Stimulated activated CD8-positive, alpha-beta memory T cell treated with anti-CD3 and anti-CD28 coated beads, Interleukin-15, amount 100 ng/mL, for 24 hours (primary cell): ENCODE data around the gene ARPC1B.
"Not testable (repeated sequence)": the region's sequence is repeated elsewhere in the genome, so short reads cannot be mapped to it uniquely, and the experiment has no call there.

ENCODE experiments used
- DNase-seq: peaks from one replicate; pipeline ENCODE4 v3.0.0-alpha.2; 2020; ENCODE audit warnings: low read depth

ARPC1B gene

GRCh38 chr7:99409806-99410205 is 35.3 kb downstream of the ARPC1B start:
- DNase-seq, result no peak

- no peak for DNase-seq
Observed at GRCh38 chr7:99410635-99411034, 36.1 kb downstream of the ARPC1B start.

GRCh38 chr7:99415513-99416127 is 41.1 kb downstream of the ARPC1B start:
- not testable (repeated sequence) for DNase-seq

DNA sequence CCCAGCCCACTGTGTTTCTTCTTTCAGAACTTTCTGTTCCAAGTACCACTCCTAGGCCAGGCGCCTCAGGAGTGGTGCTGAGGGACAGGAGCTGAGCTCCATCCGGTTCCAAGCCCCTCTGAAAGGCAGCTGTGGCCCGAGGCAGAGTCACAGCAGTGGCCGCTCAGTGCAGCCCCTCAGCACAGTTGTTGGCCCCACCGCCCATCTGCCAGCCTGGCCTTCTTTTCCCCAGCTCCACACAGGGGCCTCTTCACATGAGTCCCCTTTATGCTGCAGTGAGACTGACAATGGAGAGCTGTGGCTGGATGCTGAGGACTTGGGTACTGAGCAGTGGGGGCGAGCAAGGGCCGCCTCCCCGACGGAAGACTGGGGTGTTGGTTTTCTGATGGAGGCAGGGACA is 43.7 kb downstream of the ARPC1B start:
- no peak for DNase-seq

- no peak for DNase-seq
Observed at GRCh38 chr7:99419323-99420021, 44.9 kb downstream of the ARPC1B start.

GRCh38 chr7:99420213-99420612 is 45.7 kb downstream of the ARPC1B start:
- DNase-seq, result no peak

DNA sequence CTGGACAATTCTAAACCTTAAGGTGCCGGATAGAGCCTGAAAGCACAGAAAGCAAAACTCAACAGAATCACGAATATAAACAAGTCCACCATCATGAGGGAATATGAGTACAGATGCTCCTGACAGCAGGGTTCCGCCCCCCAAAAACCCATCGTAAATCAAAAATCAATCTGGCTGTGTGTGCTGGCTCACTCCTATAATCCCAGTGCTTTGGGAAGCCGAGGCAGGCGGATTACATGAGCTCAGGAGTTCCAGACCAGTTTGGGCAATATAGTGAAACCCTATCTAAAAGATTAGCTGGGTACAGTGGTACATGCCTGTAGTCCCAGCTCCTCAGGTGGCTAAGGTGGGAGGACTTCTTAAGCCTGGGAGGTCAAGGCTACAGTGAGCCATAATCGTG is 46.5 kb downstream of the ARPC1B start:
- DNase-seq, result no peak

DNA sequence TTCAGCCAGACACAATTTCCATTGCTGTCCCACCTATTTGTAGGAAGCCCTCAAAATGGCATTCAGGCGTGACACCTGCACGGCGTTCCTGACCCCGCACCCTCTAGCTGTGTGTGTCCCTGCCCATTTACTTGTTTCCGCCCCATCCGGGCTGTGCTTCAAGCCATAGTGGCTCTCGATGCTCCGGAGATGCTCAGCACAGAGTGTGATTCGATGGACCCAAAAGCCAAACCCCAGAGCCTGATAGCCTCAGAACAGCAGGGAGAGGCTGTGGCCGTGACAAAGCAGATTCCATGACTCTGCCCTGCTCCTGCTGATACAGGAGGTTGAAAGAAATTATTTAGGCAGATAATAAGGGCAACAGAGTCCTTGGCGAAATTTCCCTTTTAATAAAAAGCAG is 47.7 kb downstream of the ARPC1B start:
- no peak for DNase-seq

DNA sequence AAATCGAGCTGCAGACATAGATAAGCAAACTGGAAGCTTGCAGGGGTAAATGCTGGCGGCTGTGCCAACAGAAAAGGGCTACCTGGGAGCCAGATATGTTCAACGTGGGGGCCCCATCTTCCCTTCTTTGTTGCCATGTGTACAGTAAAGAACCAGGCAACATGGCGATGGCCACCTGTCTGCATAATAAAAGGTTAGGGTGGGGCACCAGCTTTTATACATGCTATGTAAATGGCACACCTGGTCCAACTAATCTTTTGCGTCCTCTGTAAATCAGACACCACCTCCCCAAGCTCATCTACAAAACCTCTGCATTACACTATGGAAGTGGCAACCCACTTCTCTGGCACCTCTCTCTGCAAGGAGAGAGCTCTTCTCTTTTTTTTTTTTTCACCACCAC is 48.1 kb downstream of the ARPC1B start:
- DNase-seq, result no peak

GRCh38 chr7:99424932-99425730 is 50.6 kb downstream of the ARPC1B start:
- no peak for DNase-seq

DNA sequence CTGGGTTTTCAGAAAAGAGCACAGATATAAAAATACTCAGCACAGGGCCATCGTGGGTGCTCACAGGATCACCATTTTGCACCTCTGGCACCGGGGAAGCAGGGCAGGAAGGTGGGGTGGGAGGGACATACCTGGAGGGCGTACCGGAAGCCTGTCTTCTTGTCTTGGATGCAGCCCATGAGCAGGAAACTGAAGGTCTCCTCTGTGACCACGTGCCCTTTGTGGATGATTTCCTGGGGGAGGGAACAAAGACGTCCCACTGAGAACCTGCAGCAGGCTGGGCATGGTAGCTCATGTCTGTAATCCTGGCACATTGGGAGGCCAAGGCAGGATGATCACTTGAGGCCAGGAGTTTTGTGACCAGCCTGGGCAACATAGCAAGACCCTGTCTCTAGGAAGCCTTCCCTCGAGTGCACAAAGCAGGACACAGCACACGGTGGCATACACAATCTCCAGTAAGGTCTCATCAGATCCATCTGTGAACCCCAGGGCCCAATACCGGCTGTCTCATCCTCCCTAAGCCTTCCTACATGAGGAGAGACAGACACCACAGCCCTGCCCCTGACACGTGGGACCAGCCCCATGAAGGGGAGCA is 54.5 kb downstream of the ARPC1B start:
- DNase-seq, result no peak

DNA sequence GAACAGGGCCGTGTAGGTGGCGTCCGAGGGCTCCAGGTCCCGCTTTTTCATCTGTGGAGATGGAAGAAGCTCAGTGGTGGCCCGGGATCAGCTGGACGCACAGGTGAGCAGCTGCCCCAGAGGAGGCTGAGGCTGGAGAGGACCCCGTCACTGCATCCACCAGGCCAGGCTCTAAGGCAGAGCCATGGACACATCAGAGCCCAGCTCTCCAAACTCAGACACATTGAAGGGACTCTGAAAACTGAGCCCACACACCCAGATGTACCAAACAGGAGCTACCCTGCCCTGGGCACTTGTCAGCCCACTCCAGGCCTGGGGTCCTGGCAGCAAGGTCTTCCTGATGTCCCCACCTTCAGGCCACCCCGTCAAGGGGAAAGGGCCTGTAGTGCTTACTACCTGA is 55.2 kb downstream of the ARPC1B start:
- no peak for DNase-seq

DNA sequence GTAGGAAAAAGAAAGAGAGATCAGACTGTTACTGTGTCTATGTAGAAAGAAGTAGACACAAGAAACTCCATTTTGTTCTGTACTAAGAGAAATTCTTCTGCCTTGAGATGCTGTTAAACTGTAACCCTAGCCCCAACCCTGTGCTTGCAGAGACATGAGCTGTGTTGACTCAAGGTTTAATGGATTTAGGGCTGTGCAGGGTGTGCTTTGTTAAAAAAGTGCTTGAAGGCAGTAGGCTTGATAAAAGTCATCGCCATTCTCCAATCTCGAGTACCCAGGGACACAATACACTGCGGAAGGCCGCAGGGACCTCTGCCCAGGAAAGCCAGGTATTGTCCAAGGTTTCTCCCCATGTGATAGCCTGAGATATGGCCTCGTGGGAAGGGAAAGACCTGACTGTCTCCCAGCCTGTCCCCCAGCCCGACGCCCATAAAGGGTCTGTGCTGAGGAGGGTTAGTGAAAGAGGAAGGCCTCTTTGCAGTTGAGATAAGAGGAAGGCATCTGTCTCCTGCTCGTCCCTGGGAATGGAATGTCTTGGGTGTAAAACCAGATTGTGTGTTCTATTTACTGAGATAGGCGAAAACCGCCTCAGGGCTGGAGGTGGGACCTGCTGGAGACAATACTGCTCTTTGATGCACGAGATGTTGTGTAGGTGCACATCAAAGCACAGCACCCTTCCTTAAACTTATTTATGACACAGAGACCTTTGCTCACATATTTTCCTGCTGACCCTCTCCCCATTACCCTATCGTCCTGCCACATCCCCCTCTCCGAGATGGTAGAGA is 57.4 kb downstream of the ARPC1B start:
- not testable (repeated sequence) for DNase-seq

DNA sequence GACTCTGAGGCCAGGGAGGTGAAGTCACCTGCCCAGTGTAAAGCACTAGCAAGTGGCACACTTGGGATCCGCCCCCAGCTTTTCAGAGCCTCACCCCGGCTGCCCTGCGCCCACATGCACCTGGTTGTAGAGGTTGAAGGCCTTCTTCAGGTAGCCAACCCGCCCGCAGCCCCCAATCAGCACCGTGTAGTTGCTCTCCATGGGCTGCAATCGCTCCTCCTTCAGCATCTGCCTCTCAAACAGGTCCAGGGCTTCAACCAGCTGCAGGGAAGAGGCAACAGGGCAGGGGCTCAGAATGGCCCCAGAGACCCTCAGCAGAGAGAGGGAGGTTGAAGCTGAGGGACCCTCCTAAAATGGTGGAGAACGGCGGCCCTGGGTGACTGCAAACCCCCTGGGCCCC is 58.6 kb downstream of the ARPC1B start:
- DNase-seq, result no peak

DNA sequence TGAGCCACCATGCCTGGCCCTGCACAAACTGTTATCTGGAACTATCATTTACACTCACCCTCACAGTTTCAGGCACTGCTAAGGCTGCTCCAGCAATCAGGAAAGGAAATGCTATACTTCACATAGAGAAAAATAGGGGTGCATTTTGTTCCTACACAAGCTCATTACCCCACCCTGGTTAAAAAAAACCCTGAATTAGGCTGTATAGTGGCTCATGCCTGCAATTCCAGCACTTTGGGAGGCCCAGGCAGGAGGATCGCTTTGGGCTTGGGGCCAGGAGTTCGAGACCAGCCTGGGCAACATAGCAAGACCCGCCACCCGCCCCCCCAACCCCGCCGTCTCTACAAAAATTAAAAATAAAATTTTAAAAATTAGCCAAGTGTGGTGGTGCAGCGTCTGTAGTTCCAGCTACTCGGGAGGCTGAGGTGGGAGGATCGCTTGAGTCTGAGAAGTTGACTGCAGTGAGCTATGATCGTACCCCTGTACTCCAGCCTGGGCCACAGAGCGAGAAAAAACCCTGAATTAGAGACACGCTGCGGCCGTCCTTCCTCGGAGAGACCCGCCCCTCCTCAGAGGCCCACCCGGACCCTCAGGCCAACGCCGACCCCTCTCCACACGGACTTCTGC is 63.5 kb downstream of the ARPC1B start:
- DNase-seq, result no peak

GRCh38 chr7:99438573-99439480 is 64.3 kb downstream of the ARPC1B start, which contains the start of the genes CPSF4 and PTCD1:
CPSF4 (plus strand) TSS chr7:99438943; CDS start chr7:99439083, 140 bp downstream.
PTCD1 (minus strand) TSS chr7:99438798; CDS start chr7:99435242, 3,556 bp downstream.
- peak; percentile 83 for DNase-seq

GRCh38 chr7:99440195-99440594 is 65.7 kb downstream of the ARPC1B start:
- DNase-seq, result no peak
